Adrenal gland (tissue), 12 donors: ENCODE data around the gene CDKAL1. TPM values are rescaled to one million over a fixed set of nuclear protein-coding genes. Genes with fewer than 3 reads are reported as not detected.

Source experiments
- DNase-seq, 7 donors: peaks; one replicate each; pipeline ENCODE4 v3.0.0-alpha.2; 2019 to 2020
- H3K27ac ChIP-seq, 5 donors: fragments of 200-600 bp; sonication (generic) in 4 of 5; 1 replicate in 3 of 5; 2 replicates in 2 of 5; pipeline versions ENCODE4 v1.5.1 to v1.8.0; 2016 to 2020; ENCODE audit warnings: mild to moderate bottlenecking in 1 of 5
- H3K27me3 ChIP-seq: fragments of 200-600 bp; 2 replicates; pipeline ENCODE4 v1.8.0; 2021
- H3K36me3 ChIP-seq, 2 donors: fragments of 200-600 bp; replicated peaks in 1 of 2; 1 replicate in 1 of 2; 2 replicates in 1 of 2; pipeline versions ENCODE4 v1.5.1 to v1.8.0; 2018 to 2022
- H3K4me1 ChIP-seq, 2 donors: fragments of 200-600 bp; replicated peaks in 1 of 2; 1 replicate in 1 of 2; 2 replicates in 1 of 2; pipeline versions ENCODE4 v1.5.1 to v1.8.0; 2018 to 2021
- H3K4me3 ChIP-seq, 4 donors: fragments of 200-600 bp; sonication (generic) in 3 of 4; one replicate each; pipeline ENCODE4 v1.5.1; 2016 to 2018
- H3K9me3 ChIP-seq, 3 donors: fragments of 200-600 bp; sonication (generic) in 1 of 3; replicated peaks in 1 of 3; 1 replicate in 2 of 3; 2 replicates in 1 of 3; pipeline versions ENCODE4 v1.5.1 to v1.8.0; 2016 to 2021
- POLR2A ChIP-seq, 2 donors: fragments of 450-650 bp; IDR thresholded peaks; one replicate each; pipeline ENCODE4 v1.6.1; 2017; ENCODE audit warnings: antibody characterized with exemption in 2 of 2, mild to moderate bottlenecking in 2 of 2, moderate library complexity in 1 of 2
- WGBS, 4 donors: extraction: QIAGEN DNeasy Blood & Tissue Kit in 2 of 4; methylation state at CpG; one replicate each; pipeline versions ENCODE4 v1.1.5 to v1.1.7; 2013 to 2017; 5-methylcytosine and 5-hydroxymethylcytosine counted together
- intact Hi-C, 2 donors: fragments of 100-400 bp; cut with DNase I; formaldehyde crosslinking; loops; one replicate each; pipeline versions ENCODE4 v1.14.1 to v1.15.0; 2022 to 2023
- polyA plus RNA-seq, 3 donors: library from polyadenylated mRNA; stranded (reverse); fragments of 200-250 nt in 2 of 3; fragments of 350-450 nt in 1 of 3; fragmentation: Illumina TruSeq in 1 of 3; extraction: RNeasy Lipid Tissue Mini Kit (QIAGEN cat#74804) in 1 of 3; gene quantifications; one replicate each; pipeline ENCODE4 v1.2.3, GENCODE V29; 2013 to 2014
- total RNA-seq, 9 donors: library from RNA; depleted of rRNA in 4 of 9; stranded (reverse); fragments of >200 nt in 4 of 9; fragments of 120-200 nt in 1 of 9; fragmentation: NEBNext Ultra II Directional in 1 of 9; extraction: Animal tissue kit (Norgen Biotek cat#: 25700) in 1 of 9; gene quantifications; one replicate each; pipeline versions ENCODE4 v1.1.0 to v1.2.4, GENCODE V29; 2013 to 2023
- TF ChIP-seq, protein P1 (sequence below), 6 experiments: fragments of 450-650 bp in 4 of 6; fragments of 200-600 bp in 2 of 6; sonication (generic) in 1 of 6; IDR thresholded peaks; 1 replicate in 5 of 6; 2 replicates in 1 of 6; pipeline versions ENCODE4 v1.5.1 to v1.8.0; 2016 to 2021; ENCODE audit warnings: antibody characterized with exemption in 6 of 6, mild to moderate bottlenecking in 2 of 6, moderate library complexity in 1 of 6
- donor health status: healthy with polysubstance abuse.
- donor health status: Bipolar disorder and iron deficiency.
- donor health status: DM: yes; HTN: yes; CAD: no.
- donor health status: DM: no; HTN: no; CAD: no.
- donor health status: DM: no; HTN: no; CAD: no.
- donor health status: DM: yes; HTN: yes; CAD: no.

CDKAL1 gene
- total and polyA plus RNA-seq, 12 donors: 3.9 to 21.1 (median 10.6) TPM

DNA sequence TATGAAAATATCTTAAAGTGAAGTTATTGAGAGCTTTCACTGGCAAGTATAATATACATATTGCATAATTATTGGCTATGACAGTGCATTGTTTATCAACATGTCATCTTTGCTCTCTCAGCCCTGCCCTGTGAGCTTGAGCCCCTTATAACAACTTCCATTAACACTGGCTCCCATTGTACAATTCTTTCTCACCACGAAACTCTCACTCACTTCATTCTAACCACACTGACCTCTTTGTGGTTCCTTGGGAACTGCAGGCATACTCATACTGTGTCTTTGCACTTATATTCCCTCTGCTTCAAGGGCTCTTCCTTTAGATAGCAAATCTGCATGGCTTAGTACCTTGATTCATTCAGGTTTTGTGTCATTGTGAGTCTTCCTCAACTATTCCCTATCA, 411.8 kb downstream of the CDKAL1 start:
- H3K27ac ChIP-seq: no peak overlapping the region
- no peak for DNase-seq
- TF ChIP-seq, protein P1, sequence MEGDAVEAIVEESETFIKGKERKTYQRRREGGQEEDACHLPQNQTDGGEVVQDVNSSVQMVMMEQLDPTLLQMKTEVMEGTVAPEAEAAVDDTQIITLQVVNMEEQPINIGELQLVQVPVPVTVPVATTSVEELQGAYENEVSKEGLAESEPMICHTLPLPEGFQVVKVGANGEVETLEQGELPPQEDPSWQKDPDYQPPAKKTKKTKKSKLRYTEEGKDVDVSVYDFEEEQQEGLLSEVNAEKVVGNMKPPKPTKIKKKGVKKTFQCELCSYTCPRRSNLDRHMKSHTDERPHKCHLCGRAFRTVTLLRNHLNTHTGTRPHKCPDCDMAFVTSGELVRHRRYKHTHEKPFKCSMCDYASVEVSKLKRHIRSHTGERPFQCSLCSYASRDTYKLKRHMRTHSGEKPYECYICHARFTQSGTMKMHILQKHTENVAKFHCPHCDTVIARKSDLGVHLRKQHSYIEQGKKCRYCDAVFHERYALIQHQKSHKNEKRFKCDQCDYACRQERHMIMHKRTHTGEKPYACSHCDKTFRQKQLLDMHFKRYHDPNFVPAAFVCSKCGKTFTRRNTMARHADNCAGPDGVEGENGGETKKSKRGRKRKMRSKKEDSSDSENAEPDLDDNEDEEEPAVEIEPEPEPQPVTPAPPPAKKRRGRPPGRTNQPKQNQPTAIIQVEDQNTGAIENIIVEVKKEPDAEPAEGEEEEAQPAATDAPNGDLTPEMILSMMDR (IDR thresholded peaks at IDR 0.05): no peak
- no peak for TF ChIP-seq POLR2A (IDR thresholded peaks at IDR 0.05)
- H3K9me3 ChIP-seq: no peaks in the 10 kb centered on the region
- H3K27me3 ChIP-seq: no peaks in the 10 kb centered on the region
- no peaks in the 10 kb centered on the region for H3K36me3 ChIP-seq
- H3K4me1 ChIP-seq: no peaks in the 10 kb centered on the region
- intact Hi-C loops: no loop called here
- no peak overlapping the region for H3K4me3 ChIP-seq
- 73 to 90% (median 84%) methylated on average over 1 of the region's 1 CpG for WGBS, 4 donors

DNA sequence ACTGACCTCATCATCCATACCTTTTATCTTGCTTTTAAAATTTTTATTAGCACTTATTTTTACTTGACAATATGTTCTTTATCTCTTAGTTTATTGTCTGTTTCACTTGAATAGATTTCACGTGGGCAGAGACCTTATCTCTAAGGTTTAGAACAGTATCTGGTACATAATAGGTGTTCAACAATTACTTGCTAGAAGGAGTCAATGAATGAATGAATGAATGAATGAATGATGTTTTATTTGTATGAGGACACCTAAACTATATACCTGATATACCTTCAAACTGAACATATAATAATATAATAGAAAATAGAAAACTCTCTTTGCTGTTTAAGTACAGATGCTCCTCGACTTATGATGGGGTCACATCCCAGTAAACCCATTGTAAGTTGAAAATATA, 412.6 kb downstream of the CDKAL1 start:
- Histone ChIP-seq H3K4me1 (no peaks in the 10 kb centered on the region), H3K4me3 (no peak overlapping the region), H3K9me3 (no peaks in the 10 kb centered on the region), H3K27ac (no peak overlapping the region), H3K27me3 (no peaks in the 10 kb centered on the region), H3K36me3 (no peaks in the 10 kb centered on the region)
- no peak for TF ChIP-seq POLR2A (IDR thresholded peaks at IDR 0.05)
- TF ChIP-seq, protein P1 (IDR thresholded peaks at IDR 0.05): no peak
- 87 to 95% (median 92%) methylated on average over 2 of the region's 2 CpGs for WGBS, 4 donors
- DNase-seq: no peak
- intact Hi-C loops: no loop called here

DNA sequence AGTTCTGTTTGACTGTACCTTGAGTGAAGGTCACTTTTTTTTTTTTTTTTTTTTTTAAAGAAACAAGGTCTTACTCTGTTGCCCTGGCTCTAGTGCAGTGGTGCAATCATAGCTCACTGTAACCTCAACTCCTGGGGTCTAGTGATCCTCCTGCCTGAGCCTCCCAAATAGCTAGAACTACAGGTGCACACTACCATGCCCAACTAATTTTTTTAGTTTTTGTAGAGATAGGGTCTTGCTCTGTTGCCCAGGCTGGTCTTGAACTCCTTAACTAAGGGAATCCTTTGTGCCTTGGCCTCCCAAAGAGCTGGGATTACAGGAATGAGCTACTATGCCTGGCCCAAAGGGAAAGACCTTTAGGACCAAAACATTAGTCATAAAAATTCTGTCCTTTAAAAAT, 413.7 kb downstream of the CDKAL1 start:
- intact Hi-C loops: no loop called here
- Histone ChIP-seq H3K27ac (no peak overlapping the region), H3K36me3 (no peaks in the 10 kb centered on the region), H3K9me3 (no peaks in the 10 kb centered on the region), H3K4me3 (no peak overlapping the region), H3K27me3 (no peaks in the 10 kb centered on the region), H3K4me1 (no peaks in the 10 kb centered on the region)
- no peak for DNase-seq
- TF ChIP-seq POLR2A (IDR thresholded peaks at IDR 0.05): no peak
- TF ChIP-seq, protein P1 (IDR thresholded peaks at IDR 0.05): no peak

DNA sequence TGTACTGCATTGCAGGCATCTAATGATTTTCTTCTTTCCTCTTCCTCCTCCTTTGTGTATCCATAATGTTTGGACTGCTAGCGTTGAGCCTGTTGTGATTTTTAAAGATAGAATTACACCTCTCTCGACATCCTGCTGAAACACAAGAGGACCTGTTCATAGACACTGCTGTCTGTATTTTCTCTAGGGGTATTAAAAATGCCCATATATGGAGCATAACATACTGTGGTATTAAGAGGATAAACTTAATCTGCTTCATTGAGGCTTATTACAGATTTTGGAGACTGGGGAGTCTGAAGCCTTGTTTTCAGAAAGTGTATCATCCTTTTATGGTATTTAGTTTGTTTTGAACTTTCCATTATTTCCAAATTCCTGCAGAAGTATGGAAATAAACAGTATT, 414.3 kb downstream of the CDKAL1 start:
- DNase-seq: no peak
- H3K27me3 ChIP-seq: no peaks in the 10 kb centered on the region
- no peaks in the 10 kb centered on the region for H3K4me1 ChIP-seq
- no peaks in the 10 kb centered on the region for H3K36me3 ChIP-seq
- WGBS, 4 donors: 83 to 89% (median 86%) methylated on average over 2 of the region's 2 CpGs
- intact Hi-C loops: no loop called here
- no peak for TF ChIP-seq POLR2A (IDR thresholded peaks at IDR 0.05)
- TF ChIP-seq, protein P1 (IDR thresholded peaks at IDR 0.05): no peak
- no peak overlapping the region for H3K4me3 ChIP-seq
- no peaks in the 10 kb centered on the region for H3K9me3 ChIP-seq
- no peak overlapping the region for H3K27ac ChIP-seq
